ENCODE measurements around the gene SASH1.

GRCh38 chr6:148570456-148570855 lies 227.8 kb downstream of the SASH1 start:
- no peak for TF ChIP-seq EZH2 (IDR thresholded peaks at IDR 0.05; ENCODE audit: insufficient read depth, low read length)
- TF ChIP-seq, protein P1, sequence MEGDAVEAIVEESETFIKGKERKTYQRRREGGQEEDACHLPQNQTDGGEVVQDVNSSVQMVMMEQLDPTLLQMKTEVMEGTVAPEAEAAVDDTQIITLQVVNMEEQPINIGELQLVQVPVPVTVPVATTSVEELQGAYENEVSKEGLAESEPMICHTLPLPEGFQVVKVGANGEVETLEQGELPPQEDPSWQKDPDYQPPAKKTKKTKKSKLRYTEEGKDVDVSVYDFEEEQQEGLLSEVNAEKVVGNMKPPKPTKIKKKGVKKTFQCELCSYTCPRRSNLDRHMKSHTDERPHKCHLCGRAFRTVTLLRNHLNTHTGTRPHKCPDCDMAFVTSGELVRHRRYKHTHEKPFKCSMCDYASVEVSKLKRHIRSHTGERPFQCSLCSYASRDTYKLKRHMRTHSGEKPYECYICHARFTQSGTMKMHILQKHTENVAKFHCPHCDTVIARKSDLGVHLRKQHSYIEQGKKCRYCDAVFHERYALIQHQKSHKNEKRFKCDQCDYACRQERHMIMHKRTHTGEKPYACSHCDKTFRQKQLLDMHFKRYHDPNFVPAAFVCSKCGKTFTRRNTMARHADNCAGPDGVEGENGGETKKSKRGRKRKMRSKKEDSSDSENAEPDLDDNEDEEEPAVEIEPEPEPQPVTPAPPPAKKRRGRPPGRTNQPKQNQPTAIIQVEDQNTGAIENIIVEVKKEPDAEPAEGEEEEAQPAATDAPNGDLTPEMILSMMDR (IDR thresholded peaks at IDR 0.05; ENCODE audit: insufficient read depth, low read depth, low read length): no peak

All from astrocyte (in vitro differentiated cells and primary cell).